HL-60 (cell line): ENCODE data around the gene ZNF423.

Experiments used
- DNase-seq, 2 experiments: peaks; one replicate each; pipeline ENCODE4 v3.0.0-alpha.2; 2010 to 2020; ENCODE audit warnings: low read depth in 1 of 2, low spot score in 1 of 2
- H3K27ac ChIP-seq: fragments of 250-450 bp; sonication (Bioruptor Pico); replicated peaks from 2 replicates; pipeline ENCODE4 v1.5.1; 2020; ENCODE audit warnings: mild to moderate bottlenecking, moderate library complexity
- H3K27me3 ChIP-seq: fragments of 250-450 bp; sonication (Bioruptor Pico); 2 replicates; pipeline ENCODE4 v1.5.1; 2021; ENCODE audit warnings: mild to moderate bottlenecking, moderate library complexity; ENCODE audit not compliant: insufficient read depth, poor library complexity, severe bottlenecking
- H3K4me3 ChIP-seq: replicated peaks from 2 replicates; pipeline ENCODE4 v1.5.1; 2011; ENCODE audit warnings: mild to moderate bottlenecking, control low read depth, low read length; ENCODE audit not compliant: insufficient read depth
- CTCF ChIP-seq: IDR thresholded peaks from one replicate; pipeline ENCODE4 v1.5.1; 2011; ENCODE audit warnings: low read length, control low read depth, inconsistent platforms; ENCODE audit not compliant: insufficient read depth
- GABPA ChIP-seq: IDR thresholded peaks from 2 replicates; pipeline ENCODE4 v1.6.1; 2012; ENCODE audit warnings: low read depth
- POLR2AphosphoS5 ChIP-seq: IDR thresholded peaks from 2 replicates; pipeline ENCODE4 v1.6.1; 2012; ENCODE audit warnings: low read depth
- SPI1 ChIP-seq: IDR thresholded peaks from 2 replicates; pipeline ENCODE4 v1.6.1; 2012; ENCODE audit warnings: low read depth, mild to moderate bottlenecking, borderline replicate concordance
- TF ChIP-seq, protein P1 (sequence below): IDR thresholded peaks from 2 replicates; pipeline ENCODE4 v1.6.1; 2012; ENCODE audit warnings: low read depth; ENCODE audit not compliant: insufficient replicate concordance

Gene ZNF423

DNA sequence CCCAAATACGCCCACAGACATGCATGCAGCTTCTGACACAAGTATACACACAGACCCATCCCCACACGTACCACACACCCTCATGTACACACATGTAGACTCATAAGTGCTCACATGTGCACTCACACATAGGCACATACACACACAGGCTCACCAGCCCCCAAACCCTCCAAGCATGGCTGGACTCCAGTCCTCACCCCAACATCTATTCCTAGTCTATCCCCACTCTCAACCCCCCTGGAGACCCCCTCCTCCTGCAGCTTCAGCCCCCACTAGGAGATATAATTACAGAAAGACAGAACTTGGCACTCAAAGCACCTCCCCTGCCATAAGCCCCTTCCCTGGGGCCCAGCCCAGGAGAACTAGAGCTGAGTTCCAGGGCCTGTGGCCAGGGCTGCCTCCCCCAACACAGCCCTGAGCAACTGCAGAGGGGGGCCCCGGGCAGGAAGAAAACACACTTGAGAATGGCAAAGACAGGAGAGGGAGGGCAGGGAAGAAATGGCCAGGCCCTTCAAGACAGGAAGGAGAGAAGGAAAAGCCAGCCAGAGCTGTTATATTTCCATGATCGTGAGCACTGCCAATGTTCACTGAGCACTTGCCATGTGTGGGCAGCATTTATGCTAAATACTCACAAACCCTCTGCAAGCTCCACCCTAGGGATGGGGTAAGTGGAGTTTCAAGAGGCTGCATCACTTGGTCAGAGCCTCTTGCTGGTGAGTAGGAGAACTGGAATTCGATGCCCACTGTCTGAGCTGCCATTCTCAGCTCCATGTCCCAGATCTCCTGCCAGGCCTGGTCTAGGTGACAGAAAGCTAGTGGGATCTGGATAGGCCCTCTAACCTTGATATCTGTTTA, 224.5 kb downstream of the ZNF423 start:
- no peak overlapping the region for H3K4me3 ChIP-seq
- no peak for DNase-seq
- no peak overlapping the region for H3K27ac ChIP-seq
- no peaks in the 10 kb centered on the region for H3K27me3 ChIP-seq
- TF ChIP-seq GABPA (no peak), POLR2AphosphoS5 (no peak), SPI1 (no peak), CTCF (no peak)
- TF ChIP-seq, protein P1, sequence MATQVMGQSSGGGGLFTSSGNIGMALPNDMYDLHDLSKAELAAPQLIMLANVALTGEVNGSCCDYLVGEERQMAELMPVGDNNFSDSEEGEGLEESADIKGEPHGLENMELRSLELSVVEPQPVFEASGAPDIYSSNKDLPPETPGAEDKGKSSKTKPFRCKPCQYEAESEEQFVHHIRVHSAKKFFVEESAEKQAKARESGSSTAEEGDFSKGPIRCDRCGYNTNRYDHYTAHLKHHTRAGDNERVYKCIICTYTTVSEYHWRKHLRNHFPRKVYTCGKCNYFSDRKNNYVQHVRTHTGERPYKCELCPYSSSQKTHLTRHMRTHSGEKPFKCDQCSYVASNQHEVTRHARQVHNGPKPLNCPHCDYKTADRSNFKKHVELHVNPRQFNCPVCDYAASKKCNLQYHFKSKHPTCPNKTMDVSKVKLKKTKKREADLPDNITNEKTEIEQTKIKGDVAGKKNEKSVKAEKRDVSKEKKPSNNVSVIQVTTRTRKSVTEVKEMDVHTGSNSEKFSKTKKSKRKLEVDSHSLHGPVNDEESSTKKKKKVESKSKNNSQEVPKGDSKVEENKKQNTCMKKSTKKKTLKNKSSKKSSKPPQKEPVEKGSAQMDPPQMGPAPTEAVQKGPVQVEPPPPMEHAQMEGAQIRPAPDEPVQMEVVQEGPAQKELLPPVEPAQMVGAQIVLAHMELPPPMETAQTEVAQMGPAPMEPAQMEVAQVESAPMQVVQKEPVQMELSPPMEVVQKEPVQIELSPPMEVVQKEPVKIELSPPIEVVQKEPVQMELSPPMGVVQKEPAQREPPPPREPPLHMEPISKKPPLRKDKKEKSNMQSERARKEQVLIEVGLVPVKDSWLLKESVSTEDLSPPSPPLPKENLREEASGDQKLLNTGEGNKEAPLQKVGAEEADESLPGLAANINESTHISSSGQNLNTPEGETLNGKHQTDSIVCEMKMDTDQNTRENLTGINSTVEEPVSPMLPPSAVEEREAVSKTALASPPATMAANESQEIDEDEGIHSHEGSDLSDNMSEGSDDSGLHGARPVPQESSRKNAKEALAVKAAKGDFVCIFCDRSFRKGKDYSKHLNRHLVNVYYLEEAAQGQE: no peak

- TF ChIP-seq, protein P1: no peak
- TF ChIP-seq SPI1: no peak
- no peak for TF ChIP-seq POLR2AphosphoS5
- TF ChIP-seq GABPA: no peak
- TF ChIP-seq CTCF: no peak
Observed at GRCh38 chr16:49630783-49631182, 225.1 kb downstream of the ZNF423 start.

DNA sequence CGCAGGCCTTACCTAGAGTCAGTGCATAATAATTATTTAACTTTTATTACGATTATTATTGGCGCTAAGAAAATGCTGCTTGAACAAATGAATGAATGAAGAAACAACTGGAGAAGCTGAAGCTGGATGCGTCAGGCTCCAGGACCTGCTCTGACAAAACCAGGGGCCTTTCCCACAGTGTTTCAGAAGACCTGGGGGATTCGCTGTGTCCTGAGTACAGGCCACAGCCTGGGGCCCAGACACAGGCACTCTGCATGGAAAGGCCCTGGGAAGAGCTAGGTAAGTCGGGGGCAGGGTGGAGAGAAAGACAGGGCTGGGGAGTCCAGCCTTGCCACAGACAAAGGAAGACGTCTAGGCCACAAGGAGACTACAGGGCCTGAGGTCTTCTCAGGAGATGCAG, 226.1 kb downstream of the ZNF423 start:
- TF ChIP-seq, protein P1: no peak
- TF ChIP-seq CTCF: no peak
- no peak for TF ChIP-seq SPI1
- DNase-seq: no peak
- Histone ChIP-seq H3K27ac (no peak overlapping the region), H3K27me3 (no peaks in the 10 kb centered on the region), H3K4me3 (no peak overlapping the region)

More at GRCh38 chr16:49630783-49631182, 225.1 kb downstream of the ZNF423 start:
- Histone ChIP-seq H3K4me3 (no peak overlapping the region), H3K27me3 (no peaks in the 10 kb centered on the region), H3K27ac (no peak overlapping the region)
- DNase-seq: no peak
